HG03045 (cell line): Measurements from ENCODE around the gene PPIF.
A peak's percentile ranks its signal among the peaks of the same experiment; 100 is the strongest.

Source experiments
- ATAC-seq: cut with Tn5 transposase; IDR thresholded peaks from one replicate; pipeline ENCODE4 v1.9.1; 2021; ENCODE audit warnings: mild to moderate bottlenecking, moderate library complexity; ENCODE audit not compliant: unreplicated experiment

Gene PPIF

DNA sequence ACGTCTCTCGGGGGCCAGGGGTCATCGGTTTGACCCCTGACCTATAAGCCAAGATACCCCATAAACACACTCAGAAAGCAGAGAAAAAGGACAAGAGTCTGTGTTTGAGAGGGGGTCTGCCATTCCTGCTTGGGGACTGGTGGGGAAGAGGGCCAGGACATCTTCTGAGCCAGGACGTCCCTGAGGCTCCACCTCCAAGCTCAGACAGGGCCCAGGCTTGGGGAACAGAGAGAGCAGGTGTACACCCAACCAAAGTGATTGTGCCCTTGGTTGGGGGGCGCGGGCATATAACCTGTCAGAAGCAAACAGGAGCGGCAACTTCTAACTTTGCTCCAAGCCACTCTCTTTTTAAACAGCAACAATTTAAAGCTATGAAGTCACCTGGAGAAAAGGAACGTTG lies 33.9 kb upstream of the PPIF start:
- no peak for ATAC-seq

- ATAC-seq: no peak
These were observed 33.3 kb upstream of the PPIF start for GRCh38 chr10:79313911-79314439.

DNA sequence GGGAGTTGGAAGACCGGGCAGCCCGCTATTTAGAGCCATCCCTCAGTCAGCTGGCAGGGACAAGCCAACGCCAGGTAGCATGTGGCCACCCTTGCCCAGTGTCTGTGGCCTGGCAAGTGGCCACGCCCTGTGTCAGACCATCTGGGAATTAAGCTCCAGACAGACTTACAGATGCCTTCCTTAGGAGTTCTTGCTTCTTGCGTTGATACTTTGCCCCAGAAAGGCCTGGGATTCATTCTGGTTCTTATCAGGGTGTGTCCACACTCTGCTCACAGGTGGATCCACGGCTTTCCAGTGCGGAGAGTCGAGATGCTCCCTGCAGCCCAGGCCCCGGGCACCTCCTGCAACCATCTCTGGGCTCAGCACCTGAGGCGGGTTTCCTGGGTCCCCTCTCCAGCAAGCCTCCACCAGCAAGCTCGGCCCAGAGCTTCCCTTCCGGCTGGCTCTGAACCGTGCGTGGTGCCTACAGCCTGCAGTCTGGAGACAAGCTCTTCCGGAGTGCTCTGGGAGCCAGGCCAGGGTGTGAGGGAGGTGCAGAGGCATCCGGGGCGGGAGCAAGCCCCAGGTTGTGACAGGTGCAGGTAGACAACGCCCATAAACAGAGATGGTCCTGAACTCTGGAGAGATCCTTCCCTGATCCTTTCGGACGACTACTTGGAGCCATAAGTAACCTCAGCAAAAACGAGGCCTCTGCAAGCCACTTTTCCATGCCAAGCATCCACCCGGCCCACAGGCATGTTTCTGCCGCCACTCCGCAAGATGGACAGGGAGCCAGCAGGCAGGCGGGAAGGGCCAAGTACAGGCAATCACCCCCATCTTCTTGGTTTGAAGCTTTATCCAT lies 32.3 kb upstream of the PPIF start:
- ATAC-seq: no peak

- no peak for ATAC-seq
These were observed 31.7 kb upstream of the PPIF start for GRCh38 chr10:79315602-79315920.

GRCh38 chr10:79316671-79317431 lies 30.4 kb upstream of the PPIF start:
- peak; percentile 45 for ATAC-seq

DNA sequence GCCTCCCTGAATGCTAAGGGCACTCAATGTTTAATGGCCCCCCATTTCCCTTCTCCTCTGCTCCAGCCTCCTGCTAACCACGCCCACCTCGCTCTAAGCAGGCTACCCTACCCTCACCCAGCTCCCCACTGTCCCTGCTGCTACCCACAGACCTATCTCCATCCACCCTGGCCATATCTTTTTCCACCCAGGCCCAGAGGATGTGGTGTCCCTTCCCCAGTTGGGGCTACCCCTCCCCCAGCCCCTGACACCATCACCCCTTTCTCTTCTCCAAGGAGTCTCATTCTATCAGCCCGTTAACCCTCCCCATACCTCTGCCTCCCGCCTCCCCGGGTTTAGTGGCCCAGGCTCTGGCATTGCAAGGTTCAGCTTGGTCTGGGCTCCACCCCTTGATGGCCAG lies 28.9 kb upstream of the PPIF start:
- ATAC-seq: no peak

- ATAC-seq: no peak
These were observed 28.0 kb upstream of the PPIF start for GRCh38 chr10:79319115-79319771.

- no peak for ATAC-seq
These were observed 27.0 kb upstream of the PPIF start for GRCh38 chr10:79320316-79320715.

DNA sequence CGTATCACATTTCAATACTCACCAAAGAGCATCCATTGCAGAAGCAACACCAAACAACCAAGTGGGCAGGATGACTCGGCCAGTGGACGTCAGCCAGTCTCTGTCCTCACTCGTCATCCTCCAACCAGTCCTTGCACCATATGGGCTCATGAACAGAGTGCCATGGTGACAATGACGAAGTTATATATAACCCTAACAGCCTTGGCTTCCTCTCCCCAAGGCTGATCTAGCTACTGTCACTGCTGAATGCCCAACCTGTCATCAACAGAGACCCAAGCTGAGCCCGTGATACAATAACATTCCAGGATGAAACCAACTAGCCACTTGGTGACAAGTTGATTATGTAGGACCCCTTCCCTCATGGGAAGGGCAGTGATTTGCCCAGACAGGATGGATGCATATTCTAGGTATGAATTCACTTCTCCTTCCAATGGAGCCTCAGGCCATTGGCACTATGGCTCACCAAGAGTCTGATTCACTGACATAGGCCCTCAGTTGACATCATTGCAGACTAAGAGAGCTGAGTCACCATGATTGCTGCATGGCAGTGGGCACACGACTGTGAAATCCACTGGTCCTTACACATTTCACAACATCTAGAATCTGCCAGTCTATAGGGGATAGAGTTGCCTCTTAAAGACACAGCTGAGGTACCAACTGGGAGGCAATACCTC lies 26.3 kb upstream of the PPIF start:
- no peak for ATAC-seq

DNA sequence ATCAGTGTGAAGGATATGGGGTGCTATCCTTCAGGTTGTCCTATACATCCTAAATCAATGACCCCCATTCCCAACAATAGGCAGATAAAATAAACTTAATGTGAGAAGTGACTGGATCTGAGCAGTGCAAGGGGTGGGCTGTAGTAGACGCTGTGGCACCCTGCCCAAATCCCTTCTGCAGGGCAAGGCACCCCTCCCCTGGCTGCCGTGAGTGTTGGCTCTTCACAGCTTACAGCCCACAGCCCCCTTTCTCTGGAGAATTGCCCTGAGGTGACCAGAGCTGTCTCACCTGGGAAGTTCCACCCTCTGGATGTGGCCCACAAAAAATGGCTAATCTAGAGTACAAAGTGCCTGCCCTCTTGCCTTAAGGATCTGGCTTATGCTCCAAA lies 25.8 kb upstream of the PPIF start:
- ATAC-seq: no peak

GRCh38 chr10:79321951-79322350 lies 25.3 kb upstream of the PPIF start:
- no peak for ATAC-seq

GRCh38 chr10:79322616-79323543 lies 24.4 kb upstream of the PPIF start:
- no peak for ATAC-seq

DNA sequence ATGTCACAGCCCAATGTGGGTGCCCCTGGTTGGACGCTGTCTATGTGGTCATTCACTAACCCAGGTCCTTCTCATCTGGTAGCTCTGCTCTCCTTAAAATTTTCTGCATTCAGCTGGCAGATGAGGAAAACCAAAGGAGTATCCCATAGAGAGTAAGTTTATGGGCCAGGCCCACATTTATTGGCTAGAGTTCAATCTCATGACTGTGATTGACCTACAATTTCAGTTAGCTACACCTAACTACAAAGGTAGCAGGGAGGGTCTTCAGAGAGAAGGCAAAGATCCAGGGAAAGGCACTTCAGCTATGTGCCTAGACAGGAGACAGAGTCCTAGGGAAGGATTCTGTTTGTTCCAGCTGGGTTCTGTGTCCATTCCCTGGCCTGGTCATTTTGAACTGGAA lies 23.7 kb upstream of the PPIF start:
- no peak for ATAC-seq

- no peak for ATAC-seq
These were observed 23.1 kb upstream of the PPIF start for GRCh38 chr10:79324032-79324695.

GRCh38 chr10:79326361-79327089 lies 20.7 kb upstream of the PPIF start:
- no peak for ATAC-seq

GRCh38 chr10:79327090-79327457 lies 20.2 kb upstream of the PPIF start:
- no peak for ATAC-seq

- no peak for ATAC-seq
These were observed 19.0 kb upstream of the PPIF start for GRCh38 chr10:79328147-79328701.

- no peak for ATAC-seq
These were observed 18.3 kb upstream of the PPIF start for GRCh38 chr10:79328737-79329504.
